Measurements from ENCODE around the gene OGDHL.
"Not testable (repeated sequence)": the region's sequence is repeated elsewhere in the genome, so short reads cannot be mapped to it uniquely, and the experiment has no call there.

OGDHL gene

DNA sequence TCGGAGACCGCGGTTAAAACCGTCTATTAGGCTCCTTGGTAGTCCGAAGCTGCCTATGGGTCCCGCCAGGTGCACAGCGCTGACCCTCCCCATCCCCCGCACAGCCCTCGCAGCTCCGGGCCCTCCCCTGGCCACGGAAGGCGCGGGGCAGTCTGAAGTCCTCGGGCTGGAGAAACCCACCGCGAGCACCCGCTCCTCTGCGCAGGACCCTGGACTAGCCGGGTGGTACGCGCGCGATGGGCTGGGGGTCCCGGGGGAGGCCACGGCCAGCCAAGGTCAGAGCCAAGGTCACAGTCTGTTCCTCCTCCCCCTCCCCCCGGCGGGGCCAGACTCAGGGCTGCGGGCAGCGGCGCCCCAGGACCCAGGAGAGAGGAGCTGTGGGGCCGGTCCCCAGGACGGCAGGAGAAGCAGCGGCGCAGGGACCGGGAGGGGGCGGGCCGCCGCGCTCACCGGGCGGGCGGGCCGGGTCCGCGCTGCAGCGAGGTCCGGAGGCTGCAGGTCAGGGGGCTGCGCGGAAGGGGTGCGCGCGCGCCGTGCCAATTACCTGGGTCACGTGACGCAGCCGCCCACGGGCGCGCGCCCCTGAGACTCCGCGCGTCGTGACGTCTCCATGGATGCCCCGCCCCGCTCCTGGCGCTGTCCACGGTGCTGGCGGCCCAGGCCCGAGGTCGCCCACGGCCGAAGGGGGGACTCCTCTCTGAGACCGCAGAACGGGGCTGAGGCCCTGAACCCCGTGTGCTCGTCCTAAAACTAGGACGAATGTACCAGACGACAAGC lies at the start of gene OGDHL:
Gene OGDHL (minus strand): TSS at position 535 of the 777 bp plus-strand sequence. CDS start 3,731 bp downstream, outside the sequence.
- DNase-seq: no peak

DNA sequence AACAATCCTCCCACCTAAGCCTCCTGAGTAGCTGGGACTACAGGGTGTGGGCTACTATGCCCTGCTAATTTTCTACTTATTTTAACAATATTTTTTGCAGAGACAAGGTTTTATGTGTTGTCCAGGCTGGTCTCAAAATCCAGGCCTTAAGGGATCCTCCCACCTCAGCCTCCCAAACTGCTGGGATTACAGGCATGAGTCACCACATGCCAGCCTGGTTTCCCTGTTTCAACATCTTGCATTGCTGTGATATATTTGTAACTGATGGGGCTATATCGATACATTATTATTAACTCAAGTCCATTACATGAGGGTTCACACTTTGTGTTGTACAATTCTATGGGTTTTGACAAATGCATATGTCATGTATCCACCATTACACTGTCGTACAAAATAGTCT lies 41.9 kb upstream of the OGDHL start:
- no peak for DNase-seq

DNA sequence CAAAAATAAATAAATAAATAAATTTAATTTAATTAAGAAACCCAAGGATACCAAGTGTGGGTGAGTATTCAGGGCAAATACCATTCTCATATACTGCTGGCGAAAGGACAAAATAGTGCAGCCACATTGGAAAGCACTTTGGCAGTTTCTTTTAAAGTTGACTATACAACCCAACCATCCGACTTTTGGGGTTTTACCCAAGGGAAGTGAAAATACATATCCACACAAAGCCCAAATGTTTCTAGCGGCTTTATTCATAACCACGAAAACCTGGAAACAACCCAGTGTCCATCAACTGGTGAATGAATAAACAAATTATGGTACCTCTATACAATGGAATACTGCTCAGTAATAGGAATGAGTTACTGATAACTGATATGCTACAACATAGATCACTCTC lies 36.2 kb upstream of the OGDHL start:
- no peak for DNase-seq

DNA sequence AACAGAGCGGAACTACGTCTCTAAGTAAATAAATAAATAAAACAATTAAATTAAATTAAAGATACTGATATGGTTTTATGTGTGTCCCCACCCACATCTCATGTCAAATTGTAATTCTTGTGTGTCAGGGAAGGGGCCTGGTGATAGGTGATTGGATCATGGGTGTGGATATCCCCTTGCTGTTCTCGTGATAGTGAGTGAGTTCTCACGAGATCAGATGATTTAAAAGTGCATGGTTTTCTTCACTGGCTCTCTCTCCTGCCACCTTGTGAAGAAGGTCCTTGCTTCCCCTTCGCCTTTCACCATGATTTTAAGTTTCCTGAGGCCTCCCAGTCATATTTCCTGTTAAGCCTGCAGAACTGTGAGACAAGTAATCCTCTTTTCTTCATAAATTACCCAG lies 29.0 kb upstream of the OGDHL start:
- DNase-seq: no peak

DNA sequence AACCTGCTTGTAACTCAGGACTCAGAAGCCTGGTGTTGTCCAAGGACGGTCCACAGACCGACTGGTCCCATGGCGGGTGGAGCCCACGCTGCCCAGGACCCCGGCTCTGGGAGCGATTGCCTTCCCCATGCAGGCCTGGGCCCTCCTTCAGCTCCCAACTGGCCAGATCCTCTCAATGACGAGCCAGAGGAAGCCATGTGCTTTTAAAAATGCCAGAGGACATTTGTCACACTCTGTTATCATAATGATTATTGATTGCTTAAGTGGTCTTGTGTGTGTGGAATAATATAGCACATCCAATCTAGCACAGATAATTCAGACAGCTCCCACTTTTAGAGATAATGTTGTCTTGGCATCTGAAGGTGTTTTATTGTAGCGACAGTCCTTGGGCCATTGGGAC lies 22.6 kb upstream of the OGDHL start:
- DNase-seq: no peak

DNA sequence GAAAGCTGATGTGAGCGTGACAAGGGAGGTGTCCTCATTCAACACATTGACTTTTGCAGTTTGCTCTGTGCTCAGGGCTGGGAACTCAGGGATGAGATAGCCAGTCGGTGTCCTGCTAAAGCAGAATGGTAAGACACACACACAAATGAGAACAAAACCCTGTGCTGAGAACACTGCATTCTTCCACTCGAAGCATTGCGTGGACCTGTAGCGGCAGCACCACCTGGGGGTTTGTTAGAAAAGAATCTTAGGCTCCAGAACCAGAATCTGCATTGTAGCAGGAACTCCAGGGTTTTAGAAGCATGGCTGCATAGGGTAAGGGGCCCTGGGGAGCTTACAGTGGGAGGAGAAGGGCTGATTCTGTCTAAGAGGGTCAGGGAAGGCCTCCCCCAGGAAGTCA lies 21.5 kb upstream of the OGDHL start:
- no peak for DNase-seq

DNA sequence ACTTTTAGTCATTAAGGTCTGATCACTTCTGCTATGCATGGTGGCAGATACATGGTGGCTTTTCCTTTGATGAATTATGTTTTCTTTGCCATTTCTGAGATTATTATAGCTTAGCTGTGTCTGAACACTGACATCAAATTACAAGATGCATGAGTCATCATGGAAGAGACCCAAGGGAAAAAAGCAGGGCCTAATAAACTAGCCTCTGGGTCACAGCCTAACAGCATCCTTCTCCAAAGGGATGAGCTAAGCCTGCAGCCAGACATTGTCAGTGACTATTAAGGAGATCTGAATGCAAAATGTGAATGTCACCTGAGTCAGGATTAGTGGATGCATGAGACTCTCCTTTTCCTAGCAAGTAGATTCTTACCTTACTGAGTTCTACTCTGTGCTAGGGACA lies 19.1 kb upstream of the OGDHL start:
- no peak for DNase-seq

DNA sequence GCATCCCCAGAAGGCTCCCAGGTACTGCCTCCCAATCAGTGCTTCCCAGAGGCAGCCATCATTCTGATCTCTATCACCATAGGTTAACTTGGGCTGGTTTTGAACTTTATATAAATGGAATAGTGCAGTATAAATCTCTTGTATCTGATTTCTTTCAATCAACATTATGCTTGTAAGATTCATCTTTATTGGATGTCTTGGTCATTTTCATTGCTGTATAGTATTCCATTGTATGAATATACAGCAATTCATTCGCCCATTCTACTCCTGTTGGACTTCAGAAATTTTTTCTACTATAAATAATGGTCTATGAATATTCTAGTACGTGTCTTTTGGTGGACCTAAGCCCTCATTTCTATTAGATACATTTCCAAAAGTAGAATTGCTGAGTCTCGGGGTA lies 16.1 kb upstream of the OGDHL start:
- DNase-seq: no peak

DNA sequence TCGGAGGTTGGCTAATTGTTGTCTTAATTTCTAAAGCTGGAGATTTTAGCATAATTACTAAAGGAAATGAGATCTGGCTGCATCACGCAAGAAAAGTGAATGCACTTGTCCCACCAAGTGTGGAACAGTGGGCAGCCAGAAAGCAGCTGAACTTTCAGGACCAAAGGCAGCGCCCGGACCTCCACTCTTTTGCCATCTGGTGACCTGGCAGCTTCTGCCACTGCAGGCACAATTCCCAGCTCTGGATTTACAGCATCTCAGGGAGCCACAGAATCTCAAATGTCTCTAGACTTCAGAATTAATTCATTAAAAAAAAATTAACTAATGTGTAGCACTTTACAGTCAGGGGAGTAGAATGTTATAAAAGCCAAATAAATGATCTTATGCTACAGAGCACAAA lies 14.7 kb upstream of the OGDHL start:
- DNase-seq: no peak

DNA sequence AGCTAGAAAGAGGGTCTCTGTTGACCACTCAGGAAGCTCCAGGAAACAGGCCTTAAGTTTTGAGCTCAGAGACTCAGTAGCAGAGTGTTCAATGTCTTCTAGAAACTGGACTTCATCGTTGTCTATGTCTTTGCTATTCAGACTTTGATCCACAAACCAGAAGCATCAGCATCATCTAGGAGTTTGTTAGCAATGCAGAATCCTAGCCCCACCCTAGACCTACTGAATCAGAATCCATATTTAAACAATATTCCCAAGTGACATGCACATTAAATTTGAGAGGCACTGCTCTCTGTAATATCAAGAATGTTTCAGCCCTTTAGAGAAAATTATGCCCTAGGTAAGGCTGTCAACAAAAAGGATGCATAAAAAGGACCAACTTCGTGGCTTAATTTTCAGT lies 12.9 kb upstream of the OGDHL start:
- no peak for DNase-seq

DNA sequence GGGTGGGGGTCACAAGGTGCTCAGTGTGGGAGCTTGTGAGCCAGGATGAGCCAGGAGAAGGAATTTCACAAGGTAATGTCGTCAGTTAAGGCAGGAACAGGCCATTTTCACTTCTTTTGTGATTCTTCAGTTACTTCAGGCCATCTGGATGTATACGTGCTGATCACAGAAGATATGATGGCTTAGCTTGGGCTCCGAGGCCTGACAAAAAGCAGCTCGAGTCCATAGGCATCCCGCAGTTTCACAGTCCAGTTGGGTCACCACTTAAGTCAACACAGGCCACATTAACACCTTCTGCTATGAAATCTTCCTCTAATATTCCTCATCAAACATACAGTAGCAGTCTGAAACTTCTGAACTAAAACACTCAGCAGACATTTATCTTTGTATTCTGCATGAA lies 10.8 kb upstream of the OGDHL start:
- DNase-seq: not testable (repeated sequence)

DNA sequence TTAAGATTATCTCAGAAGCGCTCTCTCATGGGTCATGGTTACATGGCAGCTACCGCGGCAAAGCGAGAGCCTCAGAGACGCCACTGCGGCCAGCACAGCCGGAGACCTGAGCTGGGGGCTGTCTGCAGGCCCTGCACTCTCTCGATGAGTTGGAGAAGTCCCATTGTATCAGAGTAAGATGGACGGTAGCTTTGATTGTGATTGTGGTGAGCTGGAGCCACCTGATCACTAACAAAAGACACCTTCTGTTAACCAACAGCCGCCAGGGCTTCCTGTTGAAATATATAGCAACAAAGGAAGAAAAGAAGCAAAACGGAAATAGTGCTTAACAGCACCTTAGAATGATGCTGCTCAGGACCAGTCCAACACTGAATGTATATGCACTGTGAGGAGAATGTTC lies 8.9 kb upstream of the OGDHL start:
- not testable (repeated sequence) for DNase-seq

DNA sequence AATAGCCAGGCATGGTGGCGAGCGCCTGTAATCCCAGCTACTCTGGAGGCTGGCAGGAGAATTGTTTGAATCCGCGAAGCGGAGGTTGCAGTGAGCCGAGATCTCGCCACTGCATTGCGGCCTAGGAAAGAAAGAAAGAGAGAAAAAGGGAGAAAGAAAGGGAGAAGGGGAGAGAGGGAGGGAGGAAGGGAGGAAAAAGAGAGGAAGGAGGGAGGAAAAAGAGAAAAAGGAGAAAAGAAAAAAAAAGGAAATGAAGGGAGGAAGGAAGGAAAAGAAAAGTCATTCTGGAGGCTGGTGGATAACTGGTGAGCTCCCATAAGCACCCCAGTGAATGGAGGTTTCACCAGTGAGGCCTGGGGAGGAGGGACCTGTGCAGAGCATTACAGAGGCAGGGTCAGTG lies 7.6 kb upstream of the OGDHL start:
- no peak for DNase-seq

DNA sequence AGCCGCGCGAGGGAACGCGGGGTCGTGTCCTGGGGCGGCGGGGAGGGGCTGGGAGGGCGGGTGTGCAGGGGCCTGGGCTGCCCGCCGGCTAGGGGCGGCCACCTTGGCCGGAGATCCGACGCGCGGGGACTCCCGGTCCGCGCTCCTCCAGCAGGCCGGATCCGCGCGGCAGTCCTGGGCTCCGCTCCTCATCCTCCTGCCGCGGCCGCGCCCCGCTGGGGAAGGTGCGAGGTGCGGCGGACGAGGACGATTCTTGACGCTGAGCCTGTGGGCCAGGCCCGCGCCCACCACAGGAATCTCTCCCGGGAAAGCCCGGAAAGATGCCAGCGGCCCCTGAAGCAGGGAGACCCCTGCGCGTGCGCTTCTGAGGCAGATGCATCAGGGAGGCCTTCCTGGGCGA lies 6.6 kb upstream of the OGDHL start:
- no peak for DNase-seq

DNA sequence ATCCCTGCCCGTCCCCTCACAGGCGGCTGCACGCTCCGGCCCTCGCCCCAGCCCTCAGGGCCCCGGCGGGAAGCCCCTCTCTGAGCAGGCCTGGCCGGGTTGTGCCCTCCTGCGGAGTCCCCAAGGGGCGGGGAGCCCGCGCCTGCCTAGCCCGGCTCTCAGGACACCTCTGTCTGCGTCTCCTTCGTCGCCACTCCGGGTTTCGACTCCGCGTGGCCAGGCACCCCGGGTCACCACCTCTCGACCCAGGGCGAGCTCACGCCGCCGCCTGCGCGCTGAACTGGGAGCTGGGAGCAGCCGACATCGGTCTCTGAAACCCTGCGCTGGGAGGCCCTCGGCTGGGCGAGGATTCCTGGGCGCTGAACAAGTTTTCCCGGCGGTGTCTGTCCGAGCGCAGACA lies 6.2 kb upstream of the OGDHL start:
- no peak for DNase-seq

DNA sequence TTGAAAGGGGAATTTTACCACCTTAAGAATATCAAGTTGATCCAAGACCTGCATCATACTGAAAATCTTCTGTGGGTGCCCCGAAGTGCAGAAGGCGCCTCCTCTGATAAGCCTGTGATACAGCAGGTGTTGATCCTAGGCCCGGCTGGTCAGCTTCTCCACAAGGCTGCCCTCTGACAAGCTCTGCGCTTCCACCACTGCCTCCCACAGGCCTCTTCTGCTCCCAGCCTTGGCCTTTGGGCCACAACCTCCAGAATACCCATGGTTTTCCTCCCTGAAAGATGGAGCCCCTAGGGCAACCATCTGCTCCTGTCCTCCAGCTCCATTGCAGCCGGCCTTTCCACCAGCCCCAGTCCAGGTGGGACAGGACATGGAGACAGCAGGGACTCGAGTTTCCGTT lies 5.6 kb upstream of the OGDHL start:
- DNase-seq: no peak

DNA sequence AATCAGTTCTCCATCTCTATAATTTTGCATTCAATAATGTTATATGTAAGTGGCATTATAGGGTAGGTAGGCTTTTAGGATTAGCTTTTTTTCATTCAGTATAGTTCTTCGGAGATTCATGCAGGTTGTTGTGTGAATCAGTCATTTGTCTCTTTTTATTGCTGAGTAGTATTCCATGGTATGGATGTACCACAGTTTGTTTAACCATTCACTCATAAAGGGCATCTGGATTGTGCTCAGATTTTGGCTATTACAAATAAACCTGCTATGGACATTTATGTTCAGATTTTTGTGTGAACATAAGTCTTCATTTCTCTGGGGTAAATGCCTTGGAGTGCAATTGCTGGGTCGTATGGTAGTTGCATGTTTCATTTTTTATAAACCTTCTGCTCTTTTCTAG lies 4.4 kb upstream of the OGDHL start:
- no peak for DNase-seq

DNA sequence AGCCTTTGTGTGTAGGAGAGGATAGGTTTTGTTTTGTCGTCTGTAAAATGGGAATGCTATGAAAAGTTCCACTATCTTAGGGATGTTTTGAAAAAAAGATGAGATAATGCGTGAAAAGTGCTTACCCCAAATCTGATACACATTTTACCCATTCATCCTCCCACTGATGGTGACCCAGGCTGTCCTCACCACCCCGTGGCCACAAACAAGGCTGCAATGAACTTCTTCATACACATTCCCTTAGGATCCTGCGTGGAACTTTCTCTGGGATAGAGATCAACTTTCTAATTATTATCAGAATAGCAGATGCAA lies 399 bp upstream of the OGDHL start:
- DNase-seq: no peak

DNA sequence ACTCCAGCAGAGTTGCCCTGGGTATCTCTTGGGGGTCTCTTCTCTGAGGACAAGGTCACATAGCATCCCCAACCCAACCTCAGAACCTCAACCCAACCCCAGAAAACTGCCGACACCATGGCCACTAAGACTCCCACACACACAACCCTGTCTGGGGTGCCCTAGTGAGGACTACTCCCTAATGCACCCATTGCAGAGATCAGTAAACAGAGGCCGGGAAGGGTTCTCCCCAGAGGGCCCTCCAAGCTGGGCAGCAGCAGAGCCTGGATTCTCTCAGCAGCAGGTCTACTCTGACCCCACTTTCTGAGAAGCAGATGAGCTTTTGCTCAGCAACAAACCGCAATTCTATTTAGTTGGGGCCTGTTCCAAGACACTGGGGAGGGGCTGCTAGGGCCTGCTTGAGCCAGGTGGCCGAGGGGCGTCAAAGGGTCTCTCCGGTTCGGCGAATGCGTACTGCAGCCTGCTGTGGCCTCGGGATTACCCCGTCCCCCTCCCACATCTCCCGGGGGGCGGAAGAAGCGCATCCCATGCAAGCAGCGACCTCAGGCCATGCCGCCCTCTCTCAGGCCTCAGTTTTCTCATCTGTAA lies 828 bp downstream of the OGDHL start:
- no peak for DNase-seq

DNA sequence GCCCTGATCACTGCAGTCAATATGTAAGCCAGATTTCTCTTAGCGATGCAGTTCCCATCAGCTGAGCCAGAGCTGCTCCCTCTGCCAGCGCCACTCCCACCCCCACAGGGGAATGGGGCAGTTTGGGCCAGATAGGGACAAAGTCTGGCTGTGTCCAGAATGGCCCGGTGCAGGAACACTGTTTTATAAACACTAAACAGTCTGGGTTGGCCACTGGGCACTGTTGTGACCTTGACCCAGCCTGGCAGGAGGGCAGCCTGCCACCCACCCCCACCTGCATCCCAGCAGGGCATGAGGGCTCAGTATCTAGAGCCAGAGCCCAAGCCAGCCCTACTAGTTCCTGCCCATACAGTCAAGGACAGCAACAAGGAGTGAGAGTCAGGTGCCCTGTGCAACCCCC lies 1.3 kb downstream of the OGDHL start:
- DNase-seq: no peak

DNA sequence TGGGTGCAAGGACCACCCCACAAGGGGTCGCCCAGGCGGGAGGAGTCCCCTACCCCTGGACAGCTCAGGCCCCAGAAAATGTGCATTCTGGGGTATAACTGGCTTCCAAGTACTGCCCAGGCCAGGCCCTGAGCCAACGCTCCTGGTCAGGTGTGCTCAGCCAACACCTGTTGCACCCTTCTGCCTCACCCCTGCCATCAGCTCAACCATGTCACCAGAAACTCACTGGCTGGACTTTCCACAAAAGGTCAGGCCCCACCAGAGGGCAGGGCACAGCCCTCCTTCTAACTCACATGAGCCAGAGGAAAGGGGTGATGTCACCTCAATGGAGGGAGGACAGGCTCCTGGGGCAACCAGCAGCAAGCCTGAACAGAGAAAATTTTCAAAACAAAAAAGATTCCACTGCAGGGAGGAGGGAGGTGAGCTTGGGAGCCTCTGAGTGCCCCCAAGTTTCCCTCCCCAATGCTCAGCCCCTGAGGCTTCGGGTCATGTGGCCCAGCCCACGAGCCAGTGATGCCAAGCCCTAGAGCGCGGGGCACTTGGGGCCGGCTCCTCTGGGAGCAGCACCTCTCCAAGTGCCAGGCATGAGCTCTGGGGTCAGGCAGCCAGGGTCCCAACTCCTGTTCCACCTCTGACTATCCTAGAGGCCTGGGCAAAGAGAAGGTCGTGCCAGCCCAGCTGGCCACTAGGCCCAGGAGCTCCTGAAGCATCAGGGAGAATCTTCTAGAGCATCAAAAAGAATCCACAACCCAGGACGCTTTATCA lies 2.2 kb downstream of the OGDHL start:
- no peak for DNase-seq

DNA sequence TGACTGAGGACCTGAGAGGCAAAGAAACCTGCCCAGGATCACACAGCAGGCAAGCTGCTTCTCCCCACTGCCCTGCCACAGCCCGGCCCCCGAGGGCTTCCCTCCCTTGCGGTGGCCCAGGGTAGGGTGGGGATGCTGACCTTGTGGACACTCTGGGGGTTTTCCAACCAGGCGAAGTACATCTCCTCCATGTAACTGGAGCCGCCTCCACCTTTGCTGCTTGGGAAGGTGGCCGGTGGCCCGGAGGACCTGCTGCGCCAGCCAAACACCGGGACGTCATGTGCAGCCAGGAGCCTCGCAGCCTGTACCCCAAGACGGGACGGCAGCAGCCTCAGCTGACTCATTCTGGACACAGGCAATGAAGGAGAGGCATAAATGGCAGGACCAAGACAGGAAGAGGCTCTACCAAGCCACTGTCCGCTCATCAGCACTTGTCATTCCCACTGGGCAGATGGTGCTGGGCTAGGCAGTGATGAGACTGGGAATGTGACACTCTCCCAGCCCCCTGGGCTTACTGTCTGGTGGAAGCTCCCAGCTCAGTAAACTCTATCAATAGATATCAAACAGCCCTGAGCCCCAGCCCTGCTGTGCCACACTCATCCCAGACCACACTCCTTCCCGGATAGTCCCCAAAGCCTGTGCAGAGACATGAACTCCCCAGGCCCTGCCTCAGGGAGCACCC lies 3.7 kb downstream of the OGDHL start:
- DNase-seq: no peak

DNA sequence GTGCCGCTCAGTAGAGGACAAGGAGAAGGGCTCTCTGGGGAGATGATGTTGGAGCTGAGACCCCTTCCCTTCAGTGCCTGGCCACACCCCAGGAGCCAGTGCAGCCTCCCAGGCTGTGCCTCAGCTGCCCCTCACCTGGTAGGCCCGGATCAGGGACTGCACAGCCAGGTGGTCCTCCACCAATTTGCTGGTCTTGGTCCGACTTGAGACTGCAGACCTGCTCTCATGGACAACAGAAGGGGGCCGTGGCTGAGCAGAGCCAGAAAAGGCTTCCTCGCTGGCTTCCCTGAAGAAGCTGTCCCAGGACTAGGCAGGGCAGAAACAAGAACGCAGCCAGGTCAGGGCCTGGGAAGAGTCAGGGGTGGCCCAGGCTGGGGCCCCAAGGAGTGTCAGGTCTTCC lies 5.5 kb downstream of the OGDHL start:
- DNase-seq: no peak

DNA sequence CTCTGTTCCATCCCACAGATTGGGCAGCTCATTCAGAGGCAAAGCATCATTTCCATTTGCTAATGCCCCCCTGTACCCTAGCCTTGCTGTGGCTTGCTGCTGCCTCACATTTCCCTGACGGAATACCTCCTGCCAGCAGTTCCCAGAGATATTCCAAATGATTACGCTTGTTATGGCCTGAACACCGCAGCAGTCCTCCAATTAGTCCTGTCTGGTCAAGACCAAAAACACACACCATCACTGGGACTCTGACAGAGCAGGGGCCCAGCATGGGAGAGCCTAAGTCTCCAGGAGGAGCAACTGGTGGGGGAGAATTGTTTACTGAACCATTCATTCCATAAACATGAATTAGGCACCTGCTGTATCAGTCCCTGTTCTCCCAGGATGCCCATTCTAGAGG lies 6.1 kb downstream of the OGDHL start:
- DNase-seq: no peak

All from bone marrow (tissue), 2 donors.